HepG2 (cell line): ENCODE results near the gene VENTX.

Experiments
- CTCF ChIP-seq: sonication (generic); formaldehyde crosslinking; IDR thresholded peaks from 2 replicates; pipeline ENCODE4 v1.5.0; 2020; ENCODE audit warnings: mild to moderate bottlenecking, missing genetic modification reagents, moderate library complexity
- EP300 ChIP-seq, 3 experiments: sonication (generic) in 1 of 3; formaldehyde crosslinking in 1 of 3; IDR thresholded peaks; 2 replicates each; pipeline versions ENCODE4 v1.5.1 to v1.6.1; 2011 to 2020; ENCODE audit warnings: low read depth in 2 of 3, low read length in 2 of 3, borderline replicate concordance in 1 of 3, improper control_type of control experiment in 1 of 3, mild to moderate bottlenecking in 1 of 3, missing genetic modification reagents in 1 of 3, moderate library complexity in 1 of 3
- MAX ChIP-seq: IDR thresholded peaks from 2 replicates; pipeline ENCODE4 v1.6.1; 2012; ENCODE audit warnings: inconsistent platforms
- MTA3 ChIP-seq: sonication (generic); formaldehyde crosslinking; IDR thresholded peaks from 2 replicates; pipeline ENCODE4 v1.4.0; 2020; ENCODE audit warnings: missing genetic modification reagents
- NR3C1 ChIP-seq: sonication (generic); formaldehyde crosslinking; IDR thresholded peaks from 2 replicates; pipeline ENCODE4 v1.4.0; 2020; ENCODE audit warnings: missing genetic modification reagents
- PRDM10 ChIP-seq: sonication (generic); formaldehyde crosslinking; IDR thresholded peaks from 2 replicates; pipeline ENCODE4 v1.4.0; 2020; ENCODE audit warnings: low read depth, missing genetic modification reagents
- RBAK ChIP-seq: sonication (generic); formaldehyde crosslinking; IDR thresholded peaks from 2 replicates; pipeline ENCODE4 v1.5.1; 2020; ENCODE audit warnings: mild to moderate bottlenecking, missing genetic modification reagents
- SMC3 ChIP-seq: IDR thresholded peaks from 2 replicates; pipeline ENCODE4 v1.6.1; 2011; ENCODE audit warnings: low read length, improper control_type of control experiment
- YY1 ChIP-seq: IDR thresholded peaks from 2 replicates; pipeline ENCODE4 v1.6.1; 2011; ENCODE audit warnings: low read length, low read depth, moderate library complexity, mild to moderate bottlenecking; ENCODE audit not compliant: insufficient read depth, insufficient replicate concordance
- ZBTB21 ChIP-seq: sonication (generic); formaldehyde crosslinking; IDR thresholded peaks from 2 replicates; pipeline ENCODE4 v1.4.0; 2020; ENCODE audit warnings: missing genetic modification reagents
- ZBTB40 ChIP-seq, 2 experiments: fragments of 450-650 bp in 1 of 2; sonication (generic) in 1 of 2; formaldehyde crosslinking in 1 of 2; IDR thresholded peaks; 2 replicates each; pipeline versions ENCODE4 v1.6.1 to v1.8.0; 2016 to 2022; ENCODE audit warnings: antibody characterized with exemption in 1 of 2, mild to moderate bottlenecking in 1 of 2, missing genetic modification reagents in 1 of 2
- ZKSCAN1 ChIP-seq: fragments of 150-350 bp; IDR thresholded peaks from 2 replicates; pipeline ENCODE4 v1.6.1; 2014; ENCODE audit warnings: low read length
- ZNF282 ChIP-seq: fragments of 450-650 bp; IDR thresholded peaks from 2 replicates; pipeline ENCODE4 v1.6.1; 2018; ENCODE audit not compliant: partially characterized antibody
- ZNF619 ChIP-seq: sonication (generic); formaldehyde crosslinking; IDR thresholded peaks from 2 replicates; pipeline ENCODE4 v1.4.0; 2020; ENCODE audit warnings: mild to moderate bottlenecking, missing genetic modification reagents

- TF ChIP-seq ZBTB40 (IDR thresholded peaks at IDR 0.05) (no peak), ZBTB40 (CRISPR knock-in tag; IDR thresholded peaks at IDR 0.05) (no peak), MTA3 (CRISPR knock-in tag) (no peak), RBAK (CRISPR knock-in tag) (no peak), ZNF619 (no peak), MAX (no peak), ZBTB21 (peak; percentile 59; the same call in 1 of the 2 replicates), CTCF (CRISPR knock-in tag) (no peak), PRDM10 (CRISPR knock-in tag) (no peak), ZNF282 (no peak), SMC3 (no peak), ZKSCAN1 (no peak), YY1 (no peak), NR3C1 (CRISPR knock-in tag) (no peak), EP300 (IDR thresholded peaks at IDR 0.05; ENCODE audit: low read depth in 2 of 2, low read length in 2 of 2) (no peak), EP300 (CRISPR knock-in tag; IDR thresholded peaks at IDR 0.05; ENCODE audit: borderline replicate concordance) (no peak)
Measured at GRCh38 chr10:133258818-133259601, 21.4 kb downstream of the VENTX start.
